ENCODE results near the gene EIF4G1. TPM values are rescaled to one million over a fixed set of nuclear protein-coding genes. Genes with fewer than 3 reads are reported as not detected.

The EIF4G1 gene
- total RNA-seq, 1 experiment from 2014 or later, result 522 TPM

DNA sequence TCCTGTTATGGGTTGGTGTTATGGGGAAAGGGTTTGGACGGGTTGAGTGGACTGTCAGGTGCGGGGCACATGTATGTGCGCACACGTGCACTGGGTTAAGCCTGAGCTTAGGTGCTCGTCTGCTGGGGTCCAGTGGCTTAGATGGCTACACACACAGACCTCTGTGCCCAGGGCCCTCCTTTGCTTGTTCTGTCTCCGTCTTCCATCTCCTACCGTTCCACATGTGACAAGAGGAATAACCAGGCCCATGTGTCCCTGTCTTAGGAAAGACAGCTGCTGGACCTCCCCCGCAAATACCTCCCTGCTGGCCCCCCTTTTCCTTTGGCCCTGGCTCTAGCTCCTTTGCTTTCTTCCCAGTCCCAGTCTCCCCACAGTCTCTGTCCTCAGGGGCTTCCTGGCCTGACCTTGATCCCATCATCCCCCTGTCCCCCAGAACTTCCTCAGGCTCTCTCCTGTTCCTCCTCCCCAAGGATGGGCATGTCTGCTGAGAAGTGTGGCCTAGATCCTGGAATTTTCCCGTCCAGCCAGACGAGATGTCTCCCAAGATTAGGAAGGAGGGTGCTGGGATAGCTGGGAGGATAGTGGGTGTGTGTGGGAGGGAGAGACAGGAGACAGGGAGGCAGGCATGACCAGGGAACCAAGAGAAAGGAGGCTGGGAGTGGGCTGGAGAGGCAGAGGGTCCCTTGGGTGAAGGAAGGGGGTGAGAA lies 64.4 kb downstream of the EIF4G1 start:
- no peaks in the 10 kb centered on the region for H3K9me3 Mint-ChIP-seq (ENCODE audit: unreplicated experiment)
- no peak overlapping the region for H3K27ac Mint-ChIP-seq (ENCODE audit: low read depth, unreplicated experiment)
- DNase-seq (ENCODE audit: unreplicated experiment), result no peak
- ChIA-PET POLR2A (interaction anchor here (0.6 kb wide), 1 partner anchor 157 kb away, joined by 3 read pairs; no protein-coding TSS in a partner anchor), CTCF (interaction anchor here (0.7 to 1.4 kb wide), 2 partner anchors 92 to 136 kb away, joined by 3 to 4 read pairs; no protein-coding TSS in a partner anchor)
- BruUV-seq (replicated peaks), result no TSS peak
- peak overlapping the region; percentile 61 for H3K4me3 Mint-ChIP-seq (ENCODE audit: unreplicated experiment)
- peaks cover 55% of the 10 kb centered on the region for H3K27me3 Mint-ChIP-seq (ENCODE audit: insufficient read depth, unreplicated experiment)
- H3K4me1 Mint-ChIP-seq (ENCODE audit: insufficient read depth, unreplicated experiment), result no peaks in the 10 kb centered on the region
- TF ChIP-seq, protein P1, sequence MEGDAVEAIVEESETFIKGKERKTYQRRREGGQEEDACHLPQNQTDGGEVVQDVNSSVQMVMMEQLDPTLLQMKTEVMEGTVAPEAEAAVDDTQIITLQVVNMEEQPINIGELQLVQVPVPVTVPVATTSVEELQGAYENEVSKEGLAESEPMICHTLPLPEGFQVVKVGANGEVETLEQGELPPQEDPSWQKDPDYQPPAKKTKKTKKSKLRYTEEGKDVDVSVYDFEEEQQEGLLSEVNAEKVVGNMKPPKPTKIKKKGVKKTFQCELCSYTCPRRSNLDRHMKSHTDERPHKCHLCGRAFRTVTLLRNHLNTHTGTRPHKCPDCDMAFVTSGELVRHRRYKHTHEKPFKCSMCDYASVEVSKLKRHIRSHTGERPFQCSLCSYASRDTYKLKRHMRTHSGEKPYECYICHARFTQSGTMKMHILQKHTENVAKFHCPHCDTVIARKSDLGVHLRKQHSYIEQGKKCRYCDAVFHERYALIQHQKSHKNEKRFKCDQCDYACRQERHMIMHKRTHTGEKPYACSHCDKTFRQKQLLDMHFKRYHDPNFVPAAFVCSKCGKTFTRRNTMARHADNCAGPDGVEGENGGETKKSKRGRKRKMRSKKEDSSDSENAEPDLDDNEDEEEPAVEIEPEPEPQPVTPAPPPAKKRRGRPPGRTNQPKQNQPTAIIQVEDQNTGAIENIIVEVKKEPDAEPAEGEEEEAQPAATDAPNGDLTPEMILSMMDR (IDR thresholded peaks at IDR 0.05; ENCODE audit: unreplicated experiment), result no peak
- H3K36me3 Mint-ChIP-seq (ENCODE audit: insufficient read depth, unreplicated experiment), result no peaks in the 10 kb centered on the region
- intact Hi-C loops (cut with micrococcal nuclease), result loop anchor here (10.0 kb wide), 1 partner anchor 396 kb away; no protein-coding TSS in a partner anchor

DNA sequence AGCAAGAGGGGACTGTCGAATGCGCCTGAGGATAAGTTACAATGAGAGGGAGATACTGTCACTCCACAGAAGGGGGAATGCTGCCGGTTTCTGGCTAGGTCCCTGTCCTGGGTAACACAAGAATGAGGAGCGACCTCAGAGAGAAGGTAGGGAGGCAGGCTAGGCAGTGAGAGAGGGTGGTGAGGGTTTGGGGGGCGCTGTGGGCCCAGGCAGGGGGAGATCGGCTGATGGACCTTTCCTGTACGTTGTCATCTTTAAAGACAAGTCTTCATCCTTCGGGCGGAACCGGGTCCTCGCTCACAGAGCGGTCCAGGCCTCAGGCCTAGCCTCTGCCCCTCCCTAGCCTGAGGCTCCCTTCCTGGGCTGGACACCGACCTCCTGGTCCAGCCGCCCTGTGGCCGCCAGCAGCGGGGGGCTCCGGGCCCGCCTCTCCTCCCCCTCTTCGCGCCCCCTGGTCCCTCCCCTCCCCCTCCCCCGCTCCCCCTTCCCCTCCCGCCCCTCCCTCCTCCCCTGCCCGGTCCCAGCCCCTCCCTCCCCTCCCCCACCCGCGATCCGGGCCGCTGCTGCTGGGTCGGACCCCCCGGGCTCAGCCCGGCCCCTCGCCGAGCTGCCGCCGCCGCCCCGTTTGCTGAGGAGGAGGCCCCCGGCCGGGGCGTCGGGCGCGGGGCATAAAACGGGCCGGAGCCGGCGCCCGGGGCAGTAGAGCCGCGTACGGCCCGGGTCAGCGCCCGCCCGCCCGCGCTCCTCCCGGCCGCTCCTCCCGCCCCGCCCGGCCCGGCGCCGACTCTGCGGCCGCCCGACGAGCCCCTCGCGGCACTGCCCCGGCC lies 65.2 kb downstream of the EIF4G1 start, which contains the start of gene CHRD:
TSS of gene CHRD (plus strand) at position 697 of the 827 bp plus-strand sequence. CDS start 265 bp downstream, outside the sequence.
- Mint-ChIP-seq H3K36me3 (ENCODE audit: insufficient read depth, unreplicated experiment) (no peaks in the 10 kb centered on the region), H3K9me3 (ENCODE audit: unreplicated experiment) (no peaks in the 10 kb centered on the region), H3K27me3 (ENCODE audit: insufficient read depth, unreplicated experiment) (peaks cover 52% of the 10 kb centered on the region), H3K4me1 (ENCODE audit: insufficient read depth, unreplicated experiment) (no peaks in the 10 kb centered on the region), H3K4me3 (ENCODE audit: unreplicated experiment) (peak within 1 kb of the TSS; percentile 61), H3K27ac (ENCODE audit: low read depth, unreplicated experiment) (no peak within 1 kb of the TSS)
- ChIA-PET POLR2A (interaction anchor here (1.0 kb wide), 1 partner anchor 18 kb away, joined by 3 read pairs; no protein-coding TSS in a partner anchor), CTCF (no interaction called here)
- TF ChIP-seq, protein P1 (IDR thresholded peaks at IDR 0.05; ENCODE audit: unreplicated experiment), result no peak
- DNase-seq (ENCODE audit: unreplicated experiment), result no peak
- no TSS peak for BruUV-seq (replicated peaks)
- intact Hi-C loops (cut with micrococcal nuclease), result loop anchor here (10.0 kb wide), 1 partner anchor 395 kb away; no protein-coding TSS in a partner anchor

DNA sequence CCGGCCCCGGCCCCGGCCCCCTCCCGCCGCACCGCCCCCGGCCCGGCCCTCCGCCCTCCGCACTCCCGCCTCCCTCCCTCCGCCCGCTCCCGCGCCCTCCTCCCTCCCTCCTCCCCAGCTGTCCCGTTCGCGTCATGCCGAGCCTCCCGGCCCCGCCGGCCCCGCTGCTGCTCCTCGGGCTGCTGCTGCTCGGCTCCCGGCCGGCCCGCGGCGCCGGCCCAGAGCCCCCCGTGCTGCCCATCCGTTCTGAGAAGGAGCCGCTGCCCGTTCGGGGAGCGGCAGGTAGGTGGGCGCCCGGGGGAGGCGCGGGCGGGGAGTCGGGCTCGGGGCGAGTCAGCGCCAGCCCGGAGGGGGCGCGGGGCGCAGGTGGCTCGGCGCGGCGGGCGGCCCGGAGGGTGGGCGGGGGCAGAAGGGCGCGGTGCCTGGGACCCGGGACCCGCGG lies 65.8 kb downstream of the EIF4G1 start:
- no peaks in the 10 kb centered on the region for H3K9me3 Mint-ChIP-seq (ENCODE audit: unreplicated experiment)
- no peak overlapping the region for H3K4me3 Mint-ChIP-seq (ENCODE audit: unreplicated experiment)
- no peak overlapping the region for H3K27ac Mint-ChIP-seq (ENCODE audit: low read depth, unreplicated experiment)
- TF ChIP-seq, protein P1 (IDR thresholded peaks at IDR 0.05; ENCODE audit: unreplicated experiment), result no peak
- ChIA-PET POLR2A (interaction anchor here (1.0 kb wide), 1 partner anchor 18 kb away, joined by 3 read pairs; no protein-coding TSS in a partner anchor), CTCF (no interaction called here)
- no TSS peak for BruUV-seq (replicated peaks)
- H3K4me1 Mint-ChIP-seq (ENCODE audit: insufficient read depth, unreplicated experiment), result no peaks in the 10 kb centered on the region
- H3K27me3 Mint-ChIP-seq (ENCODE audit: insufficient read depth, unreplicated experiment), result peaks cover 46% of the 10 kb centered on the region
- peak; percentile 35 for DNase-seq (ENCODE audit: unreplicated experiment)
- H3K36me3 Mint-ChIP-seq (ENCODE audit: insufficient read depth, unreplicated experiment), result no peaks in the 10 kb centered on the region
- intact Hi-C loops (cut with micrococcal nuclease), result no loop called here

Measured in MCF 10A (cell line).